NCI-H2081 (cell line): ENCODE results near the gene NUTM2E.
"Not testable (repeated sequence)": the region's sequence is repeated elsewhere in the genome, so short reads cannot be mapped to it uniquely, and the experiment has no call there.

ENCODE experiments used
- DNase-seq, 2 experiments: peaks; one replicate each; lab custom pipeline; 2025; lab: John Stamatoyannopoulos, UW

The NUTM2E gene, protein sequence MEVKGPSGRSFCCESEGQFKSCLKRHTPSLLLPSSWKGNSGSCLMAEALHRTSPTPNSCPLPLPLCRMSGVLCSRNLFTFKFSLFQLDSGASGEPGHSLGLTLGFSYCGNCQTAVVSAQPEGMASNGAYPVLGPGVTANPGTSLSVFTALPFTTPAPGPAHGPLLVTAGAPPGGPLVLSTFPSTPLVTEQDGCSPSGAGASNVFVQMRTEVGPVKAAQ (N-terminal part only)

GRCh38 chr10:79826496-79827215 is at the start of gene NUTM2E:
TSS of gene NUTM2E (plus strand) at chr10:79826739. CDS start at chr10:79841741, 15,002 bp downstream.
- peak in 1 of 2 experiments; percentile 39 for DNase-seq

DNA sequence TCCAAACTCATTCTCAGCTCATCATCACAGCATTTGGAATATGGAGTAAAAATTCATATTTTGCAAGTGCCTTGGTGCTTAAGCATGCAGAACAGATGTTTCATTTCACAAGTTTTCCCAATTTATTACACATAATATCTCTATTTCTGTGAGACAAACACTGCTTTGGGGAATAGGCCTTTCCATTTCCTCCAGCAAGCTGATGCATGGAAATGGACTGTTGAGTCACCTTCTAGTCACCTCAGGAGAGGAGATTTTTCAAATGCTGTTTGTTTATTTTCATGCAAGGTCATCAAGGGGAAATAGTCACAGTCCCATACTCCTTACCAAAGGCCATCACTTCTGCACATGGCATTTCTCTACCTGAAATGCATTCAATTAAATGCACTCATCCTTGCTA is 48.5 kb upstream of the NUTM2E start:
- not testable (repeated sequence) for DNase-seq

DNA sequence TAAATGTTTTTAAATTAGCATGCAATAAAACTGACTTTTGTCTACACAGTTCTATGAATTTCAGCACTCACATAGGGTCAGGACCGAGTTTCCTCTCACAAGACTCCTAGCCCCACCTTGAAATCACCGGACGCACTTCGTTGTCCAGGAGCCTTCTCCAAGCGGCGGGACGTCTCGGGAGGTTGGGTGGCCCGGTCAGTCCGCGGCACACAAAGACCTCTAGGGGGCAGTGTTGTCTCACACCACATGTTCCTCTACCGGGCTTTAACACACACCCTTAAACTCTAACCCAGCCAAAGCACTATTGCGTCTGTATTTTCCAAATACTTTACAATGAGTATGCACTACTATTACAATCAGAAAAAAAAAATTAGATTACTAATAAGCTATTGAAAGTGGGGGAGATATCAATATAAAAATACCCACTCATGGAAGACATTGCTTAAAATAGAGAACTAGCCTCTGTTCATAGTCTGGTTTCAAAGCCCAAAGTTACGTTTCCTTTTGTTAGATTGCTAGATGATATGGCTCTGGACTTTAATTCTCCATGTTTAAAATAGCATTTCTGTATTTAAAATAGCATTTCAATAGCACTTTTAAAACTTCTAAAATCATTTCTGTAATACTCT is 47.1 kb upstream of the NUTM2E start:
- DNase-seq, result not testable (repeated sequence)

DNA sequence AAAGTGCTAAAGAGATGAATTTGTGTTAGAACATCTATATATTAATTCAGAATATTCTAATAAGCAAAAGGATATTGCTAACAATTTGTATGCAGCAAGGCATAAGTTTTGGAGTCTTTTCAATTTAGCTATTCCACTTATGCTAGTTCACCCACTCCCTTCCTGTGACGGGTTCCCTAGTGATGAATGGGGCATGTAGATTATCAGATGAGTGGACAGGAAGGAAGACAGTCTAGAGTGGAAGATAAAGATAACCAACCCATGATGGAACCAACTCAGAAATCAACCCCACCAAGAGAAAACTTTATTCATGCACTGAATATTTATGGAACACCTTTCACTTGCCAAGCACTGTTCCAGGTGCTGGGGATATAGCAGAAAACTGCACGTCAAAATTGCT is 46.5 kb upstream of the NUTM2E start:
- DNase-seq, result not testable (repeated sequence)

DNA sequence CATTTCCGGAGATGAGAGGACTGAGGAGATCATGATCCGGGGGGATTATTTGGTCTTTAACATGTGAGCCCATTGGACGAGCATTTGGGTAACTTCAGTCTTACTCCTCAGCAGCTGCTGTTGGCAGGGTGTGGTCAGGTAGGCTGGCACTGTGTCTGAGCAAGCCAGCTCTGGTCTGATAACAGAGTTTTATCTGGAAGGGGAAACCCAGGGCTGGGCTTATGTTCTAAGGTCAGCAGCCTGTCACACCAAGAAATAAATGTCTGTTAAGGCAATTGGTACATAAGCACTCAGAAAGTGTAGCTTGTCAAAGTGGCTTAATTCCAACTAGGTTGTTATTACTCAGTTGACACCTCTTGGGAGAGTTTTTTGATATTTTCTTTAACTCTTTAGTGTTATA is 45.0 kb upstream of the NUTM2E start:
- DNase-seq, result not testable (repeated sequence)

- not testable (repeated sequence) for DNase-seq
Measured at GRCh38 chr10:79787455-79787952, 39.0 kb upstream of the NUTM2E start.

- not testable (repeated sequence) for DNase-seq
Measured at GRCh38 chr10:79789351-79789750, 37.2 kb upstream of the NUTM2E start.

GRCh38 chr10:79791906-79792517 is 34.5 kb upstream of the NUTM2E start:
- not testable (repeated sequence) for DNase-seq

DNA sequence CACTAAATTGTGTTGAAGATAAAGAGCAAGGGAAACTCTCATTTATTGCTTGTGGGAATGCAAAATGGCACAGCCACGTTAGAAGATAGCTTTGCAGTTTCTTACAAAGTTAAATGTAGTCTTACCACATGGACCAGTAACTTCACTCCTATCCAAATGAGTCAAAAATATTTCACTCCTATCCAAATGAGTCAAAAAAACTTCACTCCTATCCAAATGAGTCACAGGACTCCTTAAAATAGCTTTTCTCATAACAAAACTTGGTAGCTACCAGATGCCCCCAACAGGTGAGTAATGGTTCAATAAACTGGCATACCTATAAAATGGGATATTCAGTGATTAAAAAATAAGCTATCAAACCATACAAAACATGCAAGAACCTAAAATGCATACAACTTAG is 27.2 kb upstream of the NUTM2E start:
- not testable (repeated sequence) for DNase-seq

DNA sequence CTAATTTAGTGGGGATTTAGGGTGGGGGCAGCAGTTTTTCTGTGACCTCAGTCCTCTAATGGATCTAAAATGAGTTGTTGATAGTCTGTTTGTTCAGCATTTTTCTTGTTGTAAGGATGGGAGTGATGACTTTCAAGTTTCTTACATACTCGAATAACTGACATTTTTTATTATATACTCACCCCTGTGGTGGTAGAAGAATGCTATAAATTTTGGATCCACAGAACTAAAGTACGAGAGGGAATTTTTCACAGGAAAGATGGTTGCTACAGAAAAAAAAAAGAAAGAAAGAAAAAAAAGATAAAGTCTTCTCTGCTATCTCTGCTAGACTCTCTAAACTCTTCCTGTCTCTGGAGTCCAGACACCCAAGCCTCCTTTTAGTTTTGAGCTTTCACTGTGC is 20.7 kb upstream of the NUTM2E start:
- DNase-seq, result not testable (repeated sequence)

DNA sequence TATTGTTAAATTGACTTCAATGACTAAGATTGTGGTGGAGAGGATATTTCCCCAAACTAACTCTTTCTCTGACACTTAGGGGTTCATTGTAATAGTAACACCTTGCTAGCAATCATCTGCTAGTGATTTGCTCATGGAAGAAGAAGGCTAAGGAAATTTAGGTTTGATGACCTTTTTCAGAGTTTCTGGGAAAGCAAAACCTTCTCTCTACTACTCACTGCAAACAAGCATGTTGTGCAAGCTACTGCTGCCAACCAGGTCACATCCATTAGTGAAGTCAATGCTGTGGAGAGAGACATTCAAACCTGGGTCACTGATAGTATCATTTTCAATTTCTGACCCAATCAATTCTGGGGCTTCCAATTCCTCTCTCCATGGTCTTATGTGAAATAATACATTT is 14.6 kb upstream of the NUTM2E start:
- not testable (repeated sequence) for DNase-seq

DNA sequence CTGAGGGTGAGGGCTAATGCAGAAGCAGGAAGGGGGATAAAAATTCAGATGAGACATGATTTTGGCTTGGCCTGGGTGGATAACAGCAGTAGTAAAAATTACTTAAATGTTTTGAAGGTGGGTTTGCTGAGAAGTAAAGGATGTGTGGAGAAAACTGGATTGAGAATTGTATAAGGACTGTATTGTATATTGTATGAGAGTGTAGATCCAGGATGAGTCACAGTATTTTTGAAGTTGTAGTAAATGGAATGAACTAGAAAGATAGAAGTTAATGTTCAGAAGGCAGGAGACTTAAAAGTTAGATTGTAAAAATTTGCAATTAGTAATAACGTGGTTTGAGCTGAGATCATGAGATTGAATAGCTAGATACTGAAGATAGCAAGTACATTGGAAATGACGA is 10.2 kb upstream of the NUTM2E start:
- not testable (repeated sequence) for DNase-seq

GRCh38 chr10:79823387-79823786 is 3.2 kb upstream of the NUTM2E start:
- not testable (repeated sequence) for DNase-seq

- not testable (repeated sequence) for DNase-seq
Measured at GRCh38 chr10:79825587-79826011, 940 bp upstream of the NUTM2E start.

- DNase-seq, result not testable (repeated sequence)
Measured at GRCh38 chr10:79826131-79826495, 426 bp upstream of the NUTM2E start.

GRCh38 chr10:79833833-79834232 is 7.3 kb downstream of the NUTM2E start:
- DNase-seq, result not testable (repeated sequence)

DNA sequence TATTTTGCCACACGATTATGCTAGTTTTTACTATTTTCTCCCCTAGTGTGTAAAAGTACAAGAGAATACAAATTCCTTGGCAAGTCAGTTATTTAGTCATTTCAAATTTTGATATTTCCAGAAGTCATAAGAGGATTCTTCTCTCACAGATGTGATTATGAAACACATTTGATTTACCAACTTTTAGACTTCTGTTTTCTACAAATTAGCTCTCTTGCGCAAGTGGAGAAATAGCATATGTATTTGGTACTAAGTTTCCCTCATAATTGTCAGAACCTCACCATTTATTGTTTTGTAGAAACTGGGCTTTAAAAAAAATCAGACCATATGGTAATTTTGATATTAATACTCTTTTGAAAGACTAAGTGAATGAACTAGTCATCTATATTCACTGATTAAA is 9.4 kb downstream of the NUTM2E start:
- not testable (repeated sequence) for DNase-seq

GRCh38 chr10:79836891-79837290 is 10.4 kb downstream of the NUTM2E start:
- not testable (repeated sequence) for DNase-seq

GRCh38 chr10:79838441-79838840 is 11.9 kb downstream of the NUTM2E start:
- not testable (repeated sequence) for DNase-seq

GRCh38 chr10:79853191-79853854 is 26.8 kb downstream of the NUTM2E start:
- not testable (repeated sequence) for DNase-seq

DNA sequence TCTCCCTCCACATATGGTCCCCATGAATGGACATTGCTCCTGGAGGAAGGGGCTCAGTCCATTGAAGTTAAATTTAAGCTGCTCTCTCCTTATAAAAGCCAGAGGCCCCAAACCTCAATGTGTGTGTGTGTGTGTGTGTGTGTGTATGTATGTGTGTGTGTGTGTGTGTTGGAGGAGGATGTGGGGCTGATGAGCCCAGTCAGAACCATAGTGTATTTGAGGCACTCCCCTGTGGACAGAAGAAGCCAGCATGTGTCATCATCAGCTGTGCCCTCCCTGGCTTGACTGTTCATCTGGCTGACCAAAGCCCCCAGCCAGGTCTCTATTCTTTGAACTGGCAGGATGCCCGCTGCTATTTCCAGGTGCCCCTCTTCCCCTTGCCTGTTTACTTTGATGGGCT is 35.7 kb downstream of the NUTM2E start:
- not testable (repeated sequence) for DNase-seq

DNA sequence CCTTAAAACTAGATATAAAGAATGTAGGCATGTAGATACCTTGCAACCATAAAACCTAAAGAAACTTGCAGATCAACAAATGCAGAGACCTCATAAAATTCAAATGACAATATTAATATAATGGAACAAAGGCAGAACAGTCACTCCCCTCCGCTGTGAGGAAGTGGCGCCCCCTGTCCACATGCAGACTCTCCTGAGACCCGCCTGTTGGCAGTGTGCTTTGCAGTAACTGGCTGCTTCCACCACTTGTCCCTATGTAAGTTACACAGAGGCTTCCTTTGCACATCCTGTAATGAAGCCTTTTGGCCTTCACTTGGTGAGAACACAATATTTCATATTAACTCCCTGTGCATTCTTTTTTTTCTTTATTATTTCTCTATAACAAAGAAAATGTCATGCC is 36.3 kb downstream of the NUTM2E start:
- not testable (repeated sequence) for DNase-seq
